Erythroblast (primary cell): Measurements from ENCODE around the gene MYOD1.

ENCODE experiments used
- GATA1 ChIP-seq: IDR thresholded peaks from 2 replicates; pipeline ENCODE4 v1.6.1; 2011; ENCODE audit warnings: low read depth, mild to moderate bottlenecking, control low read depth, low read length, moderate library complexity
- POLR2A ChIP-seq: IDR thresholded peaks from 2 replicates; pipeline ENCODE4 v1.6.1; 2011; ENCODE audit warnings: mild to moderate bottlenecking, low read length

DNA sequence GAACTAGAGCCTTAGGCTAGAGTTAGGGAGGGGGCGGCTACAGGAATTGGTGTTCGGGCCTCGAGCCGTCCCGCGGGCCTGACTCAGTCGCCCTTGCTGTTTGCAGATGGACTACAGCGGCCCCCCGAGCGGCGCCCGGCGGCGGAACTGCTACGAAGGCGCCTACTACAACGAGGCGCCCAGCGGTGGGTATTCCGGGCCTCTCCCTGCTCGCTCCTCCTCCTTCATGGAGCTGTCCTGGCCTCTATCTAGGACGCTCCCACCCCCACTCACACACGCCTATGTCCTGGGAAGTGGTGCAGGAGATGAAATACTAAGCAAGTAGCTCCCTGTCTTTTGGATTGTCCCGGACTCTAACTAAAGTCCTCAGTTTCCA lies 1.4 kb downstream of the MYOD1 start:
- TF ChIP-seq POLR2A (no peak), GATA1 (no peak)
